Caco-2 (cell line): ENCODE measurements around the gene USP19. TPM values are rescaled to one million over a fixed set of nuclear protein-coding genes. Genes with fewer than 3 reads are reported as not detected.

Source experiments
- BruUV-seq: library from RNA; stranded (reverse); fragments of 400-500 nt; replicated peaks from 2 replicates; lab custom pipeline; 2021; lab: Mats Ljungman, UMichigan
- CTCF ChIA-PET: fragments of 300-600 bp; sonication (Branson Sonifier 250); formaldehyde crosslinking; loops from one replicate; lab custom pipeline; 2022; ENCODE audit warnings: antibody characterized with exemption; lab: Charles Lee
- POLR2A ChIA-PET: fragments of 300-600 bp; sonication (Branson Sonifier 250); formaldehyde crosslinking; loops from one replicate; lab custom pipeline; 2022; ENCODE audit warnings: antibody characterized with exemption; lab: Charles Lee
- DNase-seq, 2 experiments: peaks; one replicate each; pipeline versions ENCODE4 v3.0.0 to v3.0.0-alpha.2; 2020 to 2022
- H3K27me3 ChIP-seq: replicated peaks from 2 replicates; pipeline ENCODE4 v1.6.0; 2011; ENCODE audit warnings: low read length; ENCODE audit not compliant: control insufficient read depth, insufficient read depth
- H3K36me3 ChIP-seq: 2 replicates; pipeline ENCODE4 v1.5.1; 2011; ENCODE audit warnings: low read length; ENCODE audit not compliant: control insufficient read depth, insufficient read depth
- H3K4me1 ChIP-seq: fragments of 250-450 bp; sonication (Bioruptor Pico); 2 replicates; pipeline ENCODE4 v1.5.1; 2020; ENCODE audit warnings: mild to moderate bottlenecking
- H3K4me3 ChIP-seq: 2 replicates; pipeline ENCODE4 v1.5.1; 2011; ENCODE audit warnings: low read depth, mild to moderate bottlenecking, control low read depth, low read length
- H3K9me3 ChIP-seq: fragments of 250-450 bp; sonication (Bioruptor Pico); 2 replicates; pipeline ENCODE4 v1.5.1; 2020; ENCODE audit warnings: mild to moderate bottlenecking, moderate library complexity
- H3K27ac Mint-ChIP-seq: one replicate; pipeline ENCODE4 v1.8.0; 2022; ENCODE audit warnings: mixed read lengths; ENCODE audit not compliant: unreplicated experiment
- H3K27me3 Mint-ChIP-seq: one replicate; pipeline ENCODE4 v1.8.0; 2022; ENCODE audit warnings: mixed read lengths; ENCODE audit not compliant: insufficient read depth, unreplicated experiment
- H3K36me3 Mint-ChIP-seq: one replicate; pipeline ENCODE4 v1.8.0; 2022; ENCODE audit warnings: mild to moderate bottlenecking, mixed read lengths; ENCODE audit not compliant: insufficient read depth, unreplicated experiment
- H3K4me1 Mint-ChIP-seq: one replicate; pipeline ENCODE4 v1.8.0; 2022; ENCODE audit warnings: low read depth, mixed read lengths; ENCODE audit not compliant: unreplicated experiment
- H3K4me3 Mint-ChIP-seq: one replicate; pipeline ENCODE4 v1.8.0; 2022; ENCODE audit warnings: mild to moderate bottlenecking, moderate library complexity, mixed read lengths; ENCODE audit not compliant: unreplicated experiment
- H3K9me3 Mint-ChIP-seq: one replicate; pipeline ENCODE4 v1.8.0; 2022; ENCODE audit warnings: mixed read lengths; ENCODE audit not compliant: unreplicated experiment
- CTCF ChIP-seq, 2 experiments: fragments of 200-600 bp in 1 of 2; IDR thresholded peaks; 1 replicate in 1 of 2; 2 replicates in 1 of 2; pipeline versions ENCODE4 v1.5.1 to v1.8.0; 2011 to 2022; ENCODE audit warnings: antibody characterized with exemption in 1 of 2, control low read depth in 1 of 2, inconsistent platforms in 1 of 2, low read depth in 1 of 2, low read length in 1 of 2, mild to moderate bottlenecking in 1 of 2, moderate library complexity in 1 of 2; ENCODE audit not compliant: insufficient read depth in 1 of 2, severe bottlenecking in 1 of 2, unreplicated experiment in 1 of 2
- intact Hi-C: fragments of 100-400 bp; cut with micrococcal nuclease; formaldehyde crosslinking; loops from one replicate; pipeline ENCODE4 v1.10.0; 2022; ENCODE audit not compliant: unreplicated experiment
- total RNA-seq: library from RNA; stranded (reverse); gene quantifications from 2 replicates; pipeline ENCODE4 v1.2.3, GENCODE V29; 2022

Gene USP19
- total RNA-seq, 1 experiment from 2014 or later, result 55.9 TPM

- DNase-seq, result no peak
- POLR2A ChIA-PET, result no interaction called here
- TF ChIP-seq CTCF (IDR thresholded peaks at IDR 0.05; ENCODE audit: insufficient read depth in 1 of 2, low read depth in 1 of 2, low read length in 1 of 2, severe bottlenecking in 1 of 2, unreplicated experiment in 1 of 2), result no peak
- Mint-ChIP-seq H3K36me3 (peaks cover 20% of the 10 kb centered on the region), H3K4me3 (no peak overlapping the region), H3K9me3 (no peaks in the 10 kb centered on the region), H3K27me3 (no peaks in the 10 kb centered on the region), H3K27ac (no peak overlapping the region), H3K4me1 (peaks cover 10% of the 10 kb centered on the region)
- CTCF ChIA-PET, result no interaction called here
- H3K4me3 ChIP-seq, result no peak overlapping the region
- 0 out of 2 replicates have a peak, but pooled peaks cover 2% of the 10 kb centered on the region for H3K36me3 ChIP-seq
- no TSS peak for BruUV-seq
- peaks cover 6% of the 10 kb centered on the region for H3K4me1 ChIP-seq
- H3K9me3 ChIP-seq, result peaks cover 8% of the 10 kb centered on the region
- no peaks in the 10 kb centered on the region for H3K27me3 ChIP-seq
- intact Hi-C loops, result no loop called here
Observed at GRCh38 chr3:49162751-49163419, 42.3 kb upstream of the USP19 start.

- POLR2A ChIA-PET, result no interaction called here
- peaks cover 10% of the 10 kb centered on the region for H3K4me1 Mint-ChIP-seq
- H3K9me3 Mint-ChIP-seq, result no peaks in the 10 kb centered on the region
Observed at GRCh38 chr3:49161808-49162530, 41.3 kb upstream of the USP19 start.

More at GRCh38 chr3:49161808-49162530, 41.3 kb upstream of the USP19 start:
- CTCF ChIA-PET, result no interaction called here
- intact Hi-C loops, result no loop called here
- no peaks in the 10 kb centered on the region for H3K27me3 ChIP-seq
- H3K4me3 ChIP-seq, result no peak overlapping the region
- peaks cover 6% of the 10 kb centered on the region for H3K4me1 ChIP-seq
- Mint-ChIP-seq H3K4me3 (no peak overlapping the region), H3K36me3 (peaks cover 20% of the 10 kb centered on the region), H3K27ac (no peak overlapping the region), H3K27me3 (no peaks in the 10 kb centered on the region)
- no peak for DNase-seq
- H3K36me3 ChIP-seq, result 0 out of 2 replicates have a peak, but pooled peaks cover 2% of the 10 kb centered on the region
- BruUV-seq, result no TSS peak
- no peak for TF ChIP-seq CTCF (IDR thresholded peaks at IDR 0.05; ENCODE audit: insufficient read depth in 1 of 2, low read depth in 1 of 2, low read length in 1 of 2, severe bottlenecking in 1 of 2, unreplicated experiment in 1 of 2)
- H3K9me3 ChIP-seq, result peaks cover 8% of the 10 kb centered on the region
